K562 (cell line): ENCODE results near the gene CDADC1. TPM values are rescaled to one million over a fixed set of nuclear protein-coding genes. Genes with fewer than 3 reads are reported as not detected.

Experiments
- polyA plus RNA-seq, 8 experiments: library from polyadenylated mRNA; depleted of rRNA in 4 of 8; stranded (reverse) in 5 of 8; unstranded in 3 of 8; fragments of >200 nt; fragmentation: Nextera tagmentation in 2 of 8; fragmentation: Illumina TruSeq in 1 of 8; extraction: Ambion mirVana in 2 of 8; extraction: Trizol in 1 of 8; gene quantifications; 2 replicates each; pipeline versions ENCODE4 v1.2.1 to v1.2.3, GENCODE V29; 2011 to 2014; ENCODE audit warnings: inconsistent platforms in 1 of 8, missing spikeins in 1 of 8
- total RNA-seq, 7 experiments: library from RNA; depleted of rRNA in 6 of 7; stranded (reverse); fragments of >200 nt in 6 of 7; fragmentation: Illumina TruSeq in 2 of 7; extraction: Trizol in 2 of 7; gene quantifications; 2 replicates each; pipeline versions ENCODE4 v1.2.1 to v1.2.3, GENCODE V29; 2011 to 2021; ENCODE audit warnings: low replicate concordance in 1 of 7

The CDADC1 gene
- total and polyA plus RNA-seq, 9 of the 15 experiments (the other 6 are each of a cell fraction or from before 2014, with no cell fraction given) = 4.1 to 11.8 (median 6.3) TPM

Other genes with a start within 250 kb of the CDADC1 start
- not detected in 2 replicates for gene MLNR, start 27.6 kb upstream of the CDADC1 start, total RNA-seq (2014; rRNA removed)
- not detected in 2 replicates for gene MLNR, start 27.6 kb upstream of the CDADC1 start, total RNA-seq (2014; rRNA removed; fragmentation: Illumina TruSeq; extraction: Trizol)
- gene MLNR, start 27.6 kb upstream of the CDADC1 start, total RNA-seq (2015; rRNA removed; fragmentation: Illumina TruSeq; extraction: Trizol) = not detected in 2 replicates
- not detected in 2 replicates for gene MLNR, start 27.6 kb upstream of the CDADC1 start, total RNA-seq (2021)
- gene MLNR, start 27.6 kb upstream of the CDADC1 start, polyA plus RNA-seq (2011; rRNA removed) = not detected in 2 replicates
- not detected in 2 replicates for gene MLNR, start 27.6 kb upstream of the CDADC1 start, polyA plus RNA-seq (2014; fragmentation: Illumina TruSeq; extraction: Trizol)
- gene MLNR, start 27.6 kb upstream of the CDADC1 start, polyA plus RNA-seq (2014; fragmentation: Nextera tagmentation; extraction: Ambion mirVana) = not detected
- gene MLNR, start 27.6 kb upstream of the CDADC1 start, polyA plus RNA-seq (2014; rRNA removed) = not detected in 2 replicates
- gene CAB39L, start 196.1 kb downstream of the CDADC1 start, total RNA-seq (2014; rRNA removed) = 1.1 and 1.3 TPM in 2 replicates
- 2.5 and 2.6 TPM in 2 replicates for gene CAB39L, start 196.1 kb downstream of the CDADC1 start, total RNA-seq (2014; rRNA removed; fragmentation: Illumina TruSeq; extraction: Trizol)
- 2.6 and 2.8 TPM in 2 replicates for gene CAB39L, start 196.1 kb downstream of the CDADC1 start, total RNA-seq (2015; rRNA removed; fragmentation: Illumina TruSeq; extraction: Trizol)
- gene CAB39L, start 196.1 kb downstream of the CDADC1 start, total RNA-seq (2021) = 1.4 and 1.5 TPM in 2 replicates
- 0.74 and 4.2 TPM in 2 replicates for gene CAB39L, start 196.1 kb downstream of the CDADC1 start, polyA plus RNA-seq (2011; rRNA removed)
- gene CAB39L, start 196.1 kb downstream of the CDADC1 start, polyA plus RNA-seq (2014; fragmentation: Illumina TruSeq; extraction: Trizol) = 2.1 and 2.9 TPM in 2 replicates
- gene CAB39L, start 196.1 kb downstream of the CDADC1 start, polyA plus RNA-seq (2014; fragmentation: Nextera tagmentation; extraction: Ambion mirVana) = 1 to 10 TPM; 2.9 to 3.0 TPM
- 1.7 and 2.2 TPM in 2 replicates for gene CAB39L, start 196.1 kb downstream of the CDADC1 start, polyA plus RNA-seq (2014; rRNA removed)
- gene SETDB2, start 196.3 kb downstream of the CDADC1 start, total RNA-seq (2014; rRNA removed) = 4.0 TPM in 2 replicates
- 8.9 and 9.3 TPM in 2 replicates for gene SETDB2, start 196.3 kb downstream of the CDADC1 start, total RNA-seq (2014; rRNA removed; fragmentation: Illumina TruSeq; extraction: Trizol)
- 7.5 and 8.6 TPM in 2 replicates for gene SETDB2, start 196.3 kb downstream of the CDADC1 start, total RNA-seq (2015; rRNA removed; fragmentation: Illumina TruSeq; extraction: Trizol)
- 6.1 and 6.8 TPM in 2 replicates for gene SETDB2, start 196.3 kb downstream of the CDADC1 start, total RNA-seq (2021)
- 6.7 and 9.0 TPM in 2 replicates for gene SETDB2, start 196.3 kb downstream of the CDADC1 start, polyA plus RNA-seq (2011; rRNA removed)
- 6.6 and 8.0 TPM in 2 replicates for gene SETDB2, start 196.3 kb downstream of the CDADC1 start, polyA plus RNA-seq (2014; fragmentation: Illumina TruSeq; extraction: Trizol)
- gene SETDB2, start 196.3 kb downstream of the CDADC1 start, polyA plus RNA-seq (2014; fragmentation: Nextera tagmentation; extraction: Ambion mirVana) = 1 to 10 TPM; 1.0 to 1.6 TPM
- gene SETDB2, start 196.3 kb downstream of the CDADC1 start, polyA plus RNA-seq (2014; rRNA removed) = 5.1 and 5.5 TPM in 2 replicates
- gene PHF11, start 248.0 kb downstream of the CDADC1 start, total RNA-seq (2014; rRNA removed) = 4.0 and 4.3 TPM in 2 replicates
- gene PHF11, start 248.0 kb downstream of the CDADC1 start, total RNA-seq (2014; rRNA removed; fragmentation: Illumina TruSeq; extraction: Trizol) = 5.3 and 6.3 TPM in 2 replicates
- 5.5 and 5.9 TPM in 2 replicates for gene PHF11, start 248.0 kb downstream of the CDADC1 start, total RNA-seq (2015; rRNA removed; fragmentation: Illumina TruSeq; extraction: Trizol)
- gene PHF11, start 248.0 kb downstream of the CDADC1 start, total RNA-seq (2021) = 6.0 and 7.3 TPM in 2 replicates
- 4.1 and 4.8 TPM in 2 replicates for gene PHF11, start 248.0 kb downstream of the CDADC1 start, polyA plus RNA-seq (2011; rRNA removed)
- gene PHF11, start 248.0 kb downstream of the CDADC1 start, polyA plus RNA-seq (2014; fragmentation: Illumina TruSeq; extraction: Trizol) = 6.5 and 7.0 TPM in 2 replicates
- 1 to 10 TPM; 1.9 to 2.2 TPM for gene PHF11, start 248.0 kb downstream of the CDADC1 start, polyA plus RNA-seq (2014; fragmentation: Nextera tagmentation; extraction: Ambion mirVana)
- 3.7 and 7.0 TPM in 2 replicates for gene PHF11, start 248.0 kb downstream of the CDADC1 start, polyA plus RNA-seq (2014; rRNA removed)